Left lung (tissue), 10 donors: ENCODE measurements around the gene ODR4. TPM values are rescaled to one million over a fixed set of nuclear protein-coding genes. Genes with fewer than 3 reads are reported as not detected.

Experiments
- ATAC-seq: fragments of 200-7000 bp; cut with Tn5 transposase; one replicate; pipeline ENCODE4 v1.9.1; 2020; ENCODE audit warnings: moderate library complexity
- DNase-seq, 4 donors: peaks; one replicate each; pipeline ENCODE4 v3.0.0-alpha.2; 2013 to 2020
- H3K27ac ChIP-seq, 2 donors: fragments of 200-600 bp; sonication (generic) in 1 of 2; one replicate each; pipeline versions ENCODE4 v1.5.0 to v1.8.0; 2020 to 2021
- H3K27me3 ChIP-seq, 2 donors: fragments of 200-600 bp; sonication (generic) in 1 of 2; one replicate each; pipeline versions ENCODE4 v1.5.0 to v1.8.0; 2020 to 2021
- H3K36me3 ChIP-seq, 2 donors: fragments of 200-600 bp; sonication (generic) in 1 of 2; one replicate each; pipeline versions ENCODE4 v1.5.0 to v1.8.0; 2020 to 2021
- H3K4me1 ChIP-seq, 2 donors: fragments of 200-600 bp; one replicate each; pipeline ENCODE4 v1.8.0; 2021
- H3K4me3 ChIP-seq, 2 donors: fragments of 200-600 bp; sonication (generic) in 1 of 2; one replicate each; pipeline versions ENCODE4 v1.5.0 to v1.8.0; 2020 to 2021; ENCODE audit warnings: mild to moderate bottlenecking in 1 of 2
- H3K9me3 ChIP-seq, 2 donors: fragments of 200-600 bp; sonication (generic) in 1 of 2; one replicate each; pipeline versions ENCODE4 v1.5.0 to v1.8.0; 2020 to 2021
- intact Hi-C, 2 donors: fragments of 100-400 bp; cut with DNase I; formaldehyde crosslinking; loops; one replicate each; pipeline versions ENCODE4 v1.11.2 to v1.14.2; 2022
- polyA plus RNA-seq, 6 donors: library from polyadenylated mRNA; unstranded; fragments of 120-200 nt; gene quantifications; one replicate each; pipeline ENCODE4 v1.2.1, GENCODE V29; 2013; ENCODE audit not compliant: insufficient read length in 6 of 6
- total RNA-seq, 2 donors: library from RNA; stranded (reverse); fragmentation: NEBNext Ultra II Directional; extraction: Animal tissue kit (Norgen Biotek cat#: 25700); gene quantifications; one replicate each; pipeline ENCODE4 v1.2.1, GENCODE V29; 2021
- TF ChIP-seq, protein P1 (sequence below), 2 donors: fragments of 200-600 bp; sonication (generic) in 1 of 2; IDR thresholded peaks; one replicate each; pipeline versions ENCODE4 v1.5.0 to v1.8.0; 2021; ENCODE audit warnings: antibody characterized with exemption in 2 of 2
- donor health status: DM: no; HTN: yes; CAD: no.
- donor health status: DM: no; HTN: no; CAD: no.

The ODR4 gene
- total and polyA plus RNA-seq, 8 donors: 22.5 to 37.6 (median 32.1) TPM

DNA sequence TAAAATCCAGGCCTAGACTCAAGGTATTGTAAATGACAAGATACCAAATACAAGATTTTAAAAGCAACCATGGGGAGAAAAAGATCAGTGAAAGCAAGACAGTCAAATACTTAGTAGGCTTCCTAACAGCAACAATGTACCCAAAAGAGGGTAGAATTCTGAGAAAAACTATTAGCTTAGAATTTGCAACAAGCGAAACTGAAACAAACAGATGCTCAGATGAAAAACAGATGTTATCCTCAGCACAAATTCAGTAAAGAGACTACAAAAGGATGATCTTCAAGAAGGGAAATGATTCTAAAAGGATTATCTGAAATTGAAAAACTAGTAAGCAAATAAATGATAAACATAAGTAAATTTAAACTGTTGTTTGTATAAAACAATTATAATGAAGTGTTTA, 45.3 kb downstream of the ODR4 start:
- Histone ChIP-seq H3K4me1 (no peaks in the 10 kb centered on the region), H3K36me3 (peaks cover 0 to 34% of the 10 kb centered on the region in 2 donors), H3K9me3 (no peaks in the 10 kb centered on the region), H3K27ac (peak overlapping the region in 1 of 2 donors; percentile 15), H3K27me3 (no peaks in the 10 kb centered on the region), H3K4me3 (no peak overlapping the region)
- ATAC-seq (no peak), DNase-seq (peak in 1 of 4 donors; percentile 57)
- TF ChIP-seq, protein P1, sequence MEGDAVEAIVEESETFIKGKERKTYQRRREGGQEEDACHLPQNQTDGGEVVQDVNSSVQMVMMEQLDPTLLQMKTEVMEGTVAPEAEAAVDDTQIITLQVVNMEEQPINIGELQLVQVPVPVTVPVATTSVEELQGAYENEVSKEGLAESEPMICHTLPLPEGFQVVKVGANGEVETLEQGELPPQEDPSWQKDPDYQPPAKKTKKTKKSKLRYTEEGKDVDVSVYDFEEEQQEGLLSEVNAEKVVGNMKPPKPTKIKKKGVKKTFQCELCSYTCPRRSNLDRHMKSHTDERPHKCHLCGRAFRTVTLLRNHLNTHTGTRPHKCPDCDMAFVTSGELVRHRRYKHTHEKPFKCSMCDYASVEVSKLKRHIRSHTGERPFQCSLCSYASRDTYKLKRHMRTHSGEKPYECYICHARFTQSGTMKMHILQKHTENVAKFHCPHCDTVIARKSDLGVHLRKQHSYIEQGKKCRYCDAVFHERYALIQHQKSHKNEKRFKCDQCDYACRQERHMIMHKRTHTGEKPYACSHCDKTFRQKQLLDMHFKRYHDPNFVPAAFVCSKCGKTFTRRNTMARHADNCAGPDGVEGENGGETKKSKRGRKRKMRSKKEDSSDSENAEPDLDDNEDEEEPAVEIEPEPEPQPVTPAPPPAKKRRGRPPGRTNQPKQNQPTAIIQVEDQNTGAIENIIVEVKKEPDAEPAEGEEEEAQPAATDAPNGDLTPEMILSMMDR (IDR thresholded peaks at IDR 0.05): no peak
- intact Hi-C loops: no loop called here

GRCh38 chr1:186421446-186421845, 45.8 kb downstream of the ODR4 start:
- no peak for DNase-seq
- Histone ChIP-seq H3K27ac (no peak overlapping the region), H3K27me3 (no peaks in the 10 kb centered on the region), H3K4me3 (no peak overlapping the region), H3K9me3 (no peaks in the 10 kb centered on the region), H3K36me3 (peaks cover 0 to 34% of the 10 kb centered on the region in 2 donors), H3K4me1 (no peaks in the 10 kb centered on the region)
- intact Hi-C loops: no loop called here
- TF ChIP-seq, protein P1 (IDR thresholded peaks at IDR 0.05): no peak
- no peak for ATAC-seq

GRCh38 chr1:186424539-186424938, 48.9 kb downstream of the ODR4 start:
- peak in 1 of 4 donors; percentile 51 for DNase-seq
- no peaks in the 10 kb centered on the region for H3K27me3 ChIP-seq
- TF ChIP-seq, protein P1 (IDR thresholded peaks at IDR 0.05): no peak
- H3K4me3 ChIP-seq: no peak overlapping the region
- H3K36me3 ChIP-seq: peaks cover 0 to 10% of the 10 kb centered on the region in 2 donors
- no peak for ATAC-seq
- H3K27ac ChIP-seq: no peak overlapping the region
- no peaks in the 10 kb centered on the region for H3K4me1 ChIP-seq
- H3K9me3 ChIP-seq: no peaks in the 10 kb centered on the region
- intact Hi-C loops: no loop called here

GRCh38 chr1:186426118-186426517, 50.5 kb downstream of the ODR4 start:
- DNase-seq (no peak), ATAC-seq (no peak)
- H3K27me3 ChIP-seq: no peaks in the 10 kb centered on the region
- TF ChIP-seq, protein P1 (IDR thresholded peaks at IDR 0.05): no peak
- H3K36me3 ChIP-seq: no peaks in the 10 kb centered on the region
- intact Hi-C loops: no loop called here
- H3K9me3 ChIP-seq: no peaks in the 10 kb centered on the region
- no peaks in the 10 kb centered on the region for H3K4me1 ChIP-seq
- no peak overlapping the region for H3K27ac ChIP-seq
- H3K4me3 ChIP-seq: no peak overlapping the region

- DNase-seq: no peak
- TF ChIP-seq, protein P1 (IDR thresholded peaks at IDR 0.05): no peak
Observed at GRCh38 chr1:186429017-186429416, 53.4 kb downstream of the ODR4 start.

More at GRCh38 chr1:186429017-186429416, 53.4 kb downstream of the ODR4 start:
- Histone ChIP-seq H3K4me3 (no peak overlapping the region), H3K9me3 (no peaks in the 10 kb centered on the region), H3K27me3 (no peaks in the 10 kb centered on the region), H3K4me1 (no peaks in the 10 kb centered on the region), H3K36me3 (no peaks in the 10 kb centered on the region), H3K27ac (no peak overlapping the region)
- intact Hi-C loops: no loop called here
- ATAC-seq: no peak
